Activated CD8-positive, alpha-beta memory T cell treated with anti-CD3 and anti-CD28 coated beads for 36 hours (primary cell): ENCODE data around the gene ZBTB40. TPM values are rescaled to one million over a fixed set of nuclear protein-coding genes. Genes with fewer than 3 reads are reported as not detected.

ENCODE experiments used
- CTCF ChIA-PET: fragments of 350-600 bp; sonication (Branson Sonifier 250); formaldehyde crosslinking; loops from one replicate; lab custom pipeline; 2021; ENCODE audit warnings: antibody characterized with exemption; lab: Charles Lee
- POLR2A ChIA-PET: fragments of 350-600 bp; sonication (Branson Sonifier 250); formaldehyde crosslinking; loops from one replicate; lab custom pipeline; 2021; ENCODE audit warnings: antibody characterized with exemption; lab: Charles Lee
- total RNA-seq, 2 experiments: library from RNA; stranded (reverse); gene quantifications; one replicate each; pipeline ENCODE4 v1.2.3, GENCODE V29; 2021

ZBTB40 gene
- total RNA-seq, 2 experiments from 2014 or later = 20.8 to 22.1 TPM

DNA sequence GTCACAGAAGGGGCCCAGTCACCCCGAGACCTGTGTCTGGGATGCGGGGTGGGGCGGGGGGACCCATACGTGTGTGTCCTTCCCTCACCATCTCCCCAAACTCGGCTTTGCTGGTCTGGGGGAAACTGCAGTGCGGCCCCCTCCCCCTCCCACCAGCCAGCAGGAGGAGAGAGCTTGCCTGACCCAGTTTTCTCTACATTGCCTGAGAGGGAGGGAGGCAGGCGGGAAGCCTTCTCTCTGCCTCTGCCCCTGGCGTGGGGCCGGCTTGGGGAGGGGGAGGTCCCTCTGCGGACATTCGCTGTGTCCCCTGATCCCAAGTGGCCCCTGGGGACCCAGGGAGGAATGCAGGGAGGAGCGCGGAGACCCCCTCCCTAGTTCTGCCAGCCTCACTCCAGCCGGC, 115.5 kb downstream of the ZBTB40 start:
- POLR2A ChIA-PET = no interaction called here
- CTCF ChIA-PET = no interaction called here

DNA sequence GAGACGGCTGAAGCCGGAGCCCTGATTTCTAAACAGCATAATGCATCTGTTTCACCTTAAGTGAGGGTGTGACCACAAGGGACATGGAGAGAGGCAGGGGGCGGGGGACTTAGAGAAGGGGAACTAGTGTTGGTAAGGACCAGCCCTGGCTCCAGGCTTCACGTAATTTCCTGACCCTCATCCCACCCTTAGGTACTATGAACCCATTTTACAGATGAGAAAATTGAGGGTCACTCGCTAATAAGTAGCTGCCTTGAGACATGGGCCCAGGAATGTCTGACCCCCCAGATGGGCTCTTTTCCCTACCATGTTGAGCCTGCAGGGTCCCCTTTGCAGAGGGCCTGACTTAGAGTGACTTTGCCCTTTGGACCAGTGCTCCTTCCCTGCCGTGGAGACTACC, 116.3 kb downstream of the ZBTB40 start:
- ChIA-PET CTCF (no interaction called here), POLR2A (no interaction called here)

- POLR2A ChIA-PET = no interaction called here
- CTCF ChIA-PET = no interaction called here
These were observed 117.6 kb downstream of the ZBTB40 start for GRCh38 chr1:22569269-22569668.

DNA sequence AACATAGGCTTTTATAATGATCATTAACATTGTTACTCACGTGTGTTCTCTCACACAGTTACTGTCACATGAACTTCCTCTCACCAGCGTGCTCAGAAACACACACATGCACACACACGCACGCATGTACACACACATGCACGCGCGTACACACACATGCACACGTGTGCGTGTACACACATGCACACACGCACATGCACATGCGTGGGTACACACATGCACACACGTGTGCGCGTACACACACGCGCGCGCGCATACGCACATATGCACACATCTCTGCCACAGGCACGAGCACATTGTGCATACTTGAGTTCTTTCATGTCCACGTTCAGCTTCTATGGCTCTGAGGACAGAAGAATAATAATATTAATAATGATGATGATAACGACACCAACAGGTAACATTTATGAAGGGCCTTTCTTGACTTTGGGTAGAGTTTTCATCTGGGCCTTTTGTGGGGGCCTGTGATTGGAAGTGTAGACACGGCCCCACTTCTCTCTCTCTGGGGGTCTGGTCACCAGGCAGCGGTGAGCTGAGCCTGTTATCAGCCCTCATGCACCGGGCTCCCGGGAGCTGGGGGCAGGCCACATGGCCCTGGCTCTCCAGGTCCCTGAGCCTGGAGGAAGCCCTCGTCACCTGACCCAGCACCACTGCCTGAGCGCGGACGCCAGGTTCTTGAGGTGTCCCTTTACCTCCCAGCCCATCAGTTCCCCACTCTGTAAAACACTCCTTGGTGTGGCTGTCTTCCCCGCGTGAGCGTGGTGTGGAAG, 118.7 kb downstream of the ZBTB40 start:
- ChIA-PET POLR2A (no interaction called here), CTCF (no interaction called here)

DNA sequence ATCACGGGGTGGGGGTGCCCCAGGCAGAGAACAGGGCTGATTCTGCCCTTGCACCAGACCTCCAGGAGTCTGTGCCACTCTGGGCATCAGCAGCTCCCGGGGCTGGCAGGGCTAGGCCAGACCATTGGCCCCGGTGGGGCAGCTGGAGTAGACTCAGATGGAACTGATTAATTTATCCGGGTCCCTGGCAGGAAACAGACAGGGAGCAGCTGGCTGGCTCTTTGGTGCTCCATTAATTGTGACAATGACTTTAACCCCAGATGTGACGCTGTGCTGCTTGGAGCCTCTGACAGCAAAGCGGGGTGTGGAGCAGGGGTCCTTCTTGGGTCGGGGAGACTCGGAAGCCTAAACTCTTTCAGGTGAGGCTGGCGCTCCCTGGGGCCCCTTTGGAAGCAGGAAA, 121.2 kb downstream of the ZBTB40 start:
- POLR2A ChIA-PET = no interaction called here
- CTCF ChIA-PET = no interaction called here

DNA sequence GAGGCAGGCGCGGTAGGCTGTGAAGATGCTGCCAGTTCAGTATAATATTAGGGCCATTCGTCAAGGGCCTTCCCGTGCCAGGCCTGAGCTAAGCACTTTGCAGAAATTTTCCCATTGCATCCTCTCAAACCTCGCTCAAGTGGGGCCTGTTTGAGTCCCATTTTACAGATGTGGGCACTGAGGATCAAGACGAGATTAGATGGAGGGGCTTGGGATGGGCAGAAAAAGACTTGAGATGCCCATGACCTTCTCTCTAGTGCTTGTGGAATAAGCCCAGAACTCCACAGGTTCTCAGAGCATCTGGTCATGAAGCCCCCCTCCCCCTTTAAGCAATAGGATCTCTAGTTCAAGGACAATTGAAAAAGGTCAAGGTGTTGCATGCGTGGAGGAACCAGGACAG, 121.6 kb downstream of the ZBTB40 start:
- ChIA-PET CTCF (no interaction called here), POLR2A (no interaction called here)

- ChIA-PET POLR2A (no interaction called here), CTCF (interaction anchor here (0.6 kb wide), 1 partner anchor 506 kb away, joined by 4 read pairs; no protein-coding TSS in a partner anchor)
These were observed 124.0 kb downstream of the ZBTB40 start for GRCh38 chr1:22575532-22576149.

DNA sequence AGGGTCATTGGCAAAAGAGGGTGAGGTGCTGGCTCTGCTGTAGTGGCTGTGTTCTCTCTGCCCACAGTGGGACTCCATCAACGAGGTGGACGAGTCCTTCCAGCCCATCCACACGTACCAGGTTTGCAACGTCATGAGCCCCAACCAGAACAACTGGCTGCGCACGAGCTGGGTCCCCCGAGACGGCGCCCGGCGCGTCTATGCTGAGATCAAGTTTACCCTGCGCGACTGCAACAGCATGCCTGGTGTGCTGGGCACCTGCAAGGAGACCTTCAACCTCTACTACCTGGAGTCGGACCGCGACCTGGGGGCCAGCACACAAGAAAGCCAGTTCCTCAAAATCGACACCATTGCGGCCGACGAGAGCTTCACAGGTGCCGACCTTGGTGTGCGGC, 124.5 kb downstream of the ZBTB40 start:
- ChIA-PET POLR2A (no interaction called here), CTCF (interaction anchor here (0.6 kb wide), 1 partner anchor 506 kb away, joined by 4 read pairs; no protein-coding TSS in a partner anchor)

DNA sequence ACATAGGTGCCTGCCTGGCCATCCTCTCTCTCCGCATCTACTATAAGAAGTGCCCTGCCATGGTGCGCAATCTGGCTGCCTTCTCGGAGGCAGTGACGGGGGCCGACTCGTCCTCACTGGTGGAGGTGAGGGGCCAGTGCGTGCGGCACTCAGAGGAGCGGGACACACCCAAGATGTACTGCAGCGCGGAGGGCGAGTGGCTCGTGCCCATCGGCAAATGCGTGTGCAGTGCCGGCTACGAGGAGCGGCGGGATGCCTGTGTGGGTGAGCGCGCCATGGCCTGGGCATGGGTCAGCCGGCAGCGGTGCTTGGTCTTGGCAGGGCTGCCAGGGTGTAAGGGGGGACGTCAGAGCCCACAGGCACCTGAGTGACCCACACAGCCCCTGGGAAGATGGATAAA, 125.0 kb downstream of the ZBTB40 start:
- POLR2A ChIA-PET = no interaction called here
- CTCF ChIA-PET = no interaction called here

- ChIA-PET CTCF (no interaction called here), POLR2A (no interaction called here)
These were observed 127.2 kb downstream of the ZBTB40 start for GRCh38 chr1:22578732-22579361.

DNA sequence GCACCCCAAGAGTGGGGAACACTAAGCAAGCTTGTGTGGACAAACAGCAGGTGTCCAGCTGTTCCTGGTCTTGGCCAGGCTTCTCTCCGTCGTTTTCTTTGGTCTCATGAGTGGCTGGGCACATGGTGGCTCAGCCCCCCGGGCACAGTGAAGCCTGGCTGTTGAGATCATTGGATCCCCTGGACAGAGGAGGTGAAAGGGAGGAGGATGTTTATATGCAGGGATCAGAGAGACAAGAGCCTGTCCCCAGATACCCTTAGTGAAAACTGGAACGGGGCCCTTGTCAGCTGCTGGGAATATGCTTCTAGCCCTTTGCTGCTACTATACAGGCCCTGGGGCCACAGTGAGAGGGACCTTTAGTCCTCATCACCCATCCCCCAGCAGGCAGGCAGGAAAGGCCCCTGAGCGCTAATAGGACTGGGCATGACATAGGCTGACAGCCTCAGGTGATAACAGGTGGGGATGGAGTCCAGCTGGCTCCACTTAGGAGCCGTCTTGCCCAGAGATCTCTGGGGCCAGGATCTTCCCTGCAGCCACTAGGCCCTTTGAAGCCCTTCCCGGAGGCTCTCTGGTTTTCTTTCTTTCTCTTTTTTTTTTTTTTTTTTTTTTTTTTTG, 128.0 kb downstream of the ZBTB40 start:
- POLR2A ChIA-PET = no interaction called here
- CTCF ChIA-PET = interaction anchor here (0.6 kb wide), 1 partner anchor 288 kb away, joined by 5 read pairs; no protein-coding TSS in a partner anchor

Other genes starting within 250 kb of the ZBTB40 start
- gene EPHA8, start 111.6 kb downstream of the ZBTB40 start, total RNA-seq = not detected
- not detected for gene C1QA, start 184.8 kb downstream of the ZBTB40 start, total RNA-seq
- not detected for gene C1QC, start 191.8 kb downstream of the ZBTB40 start, total RNA-seq
- gene C1QB, start 201.4 kb downstream of the ZBTB40 start, total RNA-seq = not detected